Heart left ventricle (tissue), 16 donors: ENCODE measurements around the gene CDH13. TPM values are rescaled to one million over a fixed set of nuclear protein-coding genes. Genes with fewer than 3 reads are reported as not detected.
A peak's percentile ranks its signal among the peaks of the same experiment; 100 is the strongest.

Source experiments
- ATAC-seq, 4 donors: fragments of 200-7000 bp; cut with Tn5 transposase; one replicate each; pipeline ENCODE4 v1.9.1; 2020 to 2022; ENCODE audit warnings: moderate library complexity in 4 of 4, mild to moderate bottlenecking in 3 of 4, moderate number of reproducible peaks in 1 of 4
- DNase-seq, 5 donors: peaks; one replicate each; pipeline ENCODE4 v3.0.0-alpha.2; 2020
- H3K27ac ChIP-seq, 12 donors: fragments of 200-600 bp; sonication (generic) in 4 of 12; one replicate each; pipeline versions ENCODE4 v1.5.0 to v1.8.0; 2016 to 2022; ENCODE audit warnings: mild to moderate bottlenecking in 2 of 12
- H3K27me3 ChIP-seq, 9 donors: fragments of 200-600 bp; sonication (generic) in 2 of 9; one replicate each; pipeline versions ENCODE4 v1.5.1 to v1.8.0; 2016 to 2022; ENCODE audit warnings: mild to moderate bottlenecking in 3 of 9
- H3K36me3 ChIP-seq, 9 donors: fragments of 200-600 bp; sonication (generic) in 2 of 9; one replicate each; pipeline versions ENCODE4 v1.5.0 to v1.8.0; 2018 to 2022; ENCODE audit warnings: mild to moderate bottlenecking in 2 of 9
- H3K4me1 ChIP-seq, 12 donors: fragments of 200-600 bp; sonication (generic) in 4 of 12; one replicate each; pipeline versions ENCODE4 v1.5.0 to v1.8.0; 2016 to 2022; ENCODE audit warnings: mild to moderate bottlenecking in 3 of 12
- H3K4me3 ChIP-seq, 12 donors: fragments of 200-600 bp; sonication (generic) in 4 of 12; one replicate each; pipeline versions ENCODE4 v1.5.0 to v1.8.0; 2017 to 2022; ENCODE audit warnings: mild to moderate bottlenecking in 9 of 12, moderate library complexity in 4 of 12
- H3K9me3 ChIP-seq, 12 donors: fragments of 200-600 bp; sonication (generic) in 4 of 12; one replicate each; pipeline versions ENCODE4 v1.5.0 to v1.8.0; 2016 to 2022; ENCODE audit warnings: mild to moderate bottlenecking in 1 of 12
- CTCF ChIP-seq, 12 donors: fragments of 200-600 bp; sonication (generic) in 4 of 12; IDR thresholded peaks; one replicate each; pipeline versions ENCODE4 v1.5.0 to v1.8.0; 2018 to 2022; ENCODE audit warnings: antibody characterized with exemption in 12 of 12, mild to moderate bottlenecking in 5 of 12
- POLR2A ChIP-seq, 2 donors: fragments of 450-650 bp; IDR thresholded peaks; one replicate each; pipeline ENCODE4 v1.6.1; 2017; ENCODE audit warnings: antibody characterized with exemption in 2 of 2, mild to moderate bottlenecking in 2 of 2, moderate library complexity in 2 of 2
- WGBS, 4 donors: extraction: QIAGEN DNeasy Blood & Tissue Kit in 2 of 4; methylation state at CpG; one replicate each; pipeline versions ENCODE4 v1.1.5 to v1.1.7; 2013 to 2018; 5-methylcytosine and 5-hydroxymethylcytosine counted together
- intact Hi-C, 10 donors: fragments of 100-400 bp; cut with DNase I; formaldehyde crosslinking; loops; one replicate each; pipeline versions ENCODE4 v1.11.1 to v1.14.2; 2022
- polyA plus RNA-seq, 2 donors: library from polyadenylated mRNA; stranded (reverse); fragments of 200-250 nt; gene quantifications; one replicate each; pipeline ENCODE4 v1.2.3, GENCODE V29; 2013
- total RNA-seq, 9 donors: library from RNA; depleted of rRNA in 2 of 9; stranded (reverse); fragments of >200 nt in 2 of 9; fragmentation: NEBNext Ultra II Directional in 3 of 9; extraction: Animal tissue kit (Norgen Biotek cat#: 25700) in 3 of 9; gene quantifications; one replicate each; pipeline versions ENCODE4 v1.1.0 to v1.2.4, GENCODE V29; 2016 to 2023
- donor health status: ischemic (EF 13 %, LVEDD 7.1; RV severe dilation, severe dysfunction).
- donor health status: healthy with polysubstance abuse.
- donor health status: DM: no; HTN: yes; CAD: no.
- donor health status: DM: no; HTN: no; CAD: no.
- donor health status: ischemic (EF 25% LVEDD 6.9; RV normal size, moderate dysfunction).
- donor health status: ischemic (EF 25% LVEDD 5.7; RV mildly dilated, moderate dysfunction).
- donor health status: healthy.
- donor health status: DM: yes; HTN: yes; CAD: no.
- donor health status: ischemic (EF 35%, LVEDD 5.7; RV mildly dilated, moderate dysfunction).
- donor health status: nonischemic (EF 11% LVEDD 7.7; RV severe dilation, severe dysfunction).
- donor health status: DM: yes; HTN: yes; CAD: no.
- donor health status: PGD.
- donor health status: ischemic (EF 29% LVEDD 5.4; RV normal size, mild dysfunction).
- donor health status: nonischemic (EF 23%, LVEDD 6.1; RV moderate dilation, normal function).

Gene CDH13
- total and polyA plus RNA-seq, 11 donors, result 15.0 to 172 (median 137) TPM

DNA sequence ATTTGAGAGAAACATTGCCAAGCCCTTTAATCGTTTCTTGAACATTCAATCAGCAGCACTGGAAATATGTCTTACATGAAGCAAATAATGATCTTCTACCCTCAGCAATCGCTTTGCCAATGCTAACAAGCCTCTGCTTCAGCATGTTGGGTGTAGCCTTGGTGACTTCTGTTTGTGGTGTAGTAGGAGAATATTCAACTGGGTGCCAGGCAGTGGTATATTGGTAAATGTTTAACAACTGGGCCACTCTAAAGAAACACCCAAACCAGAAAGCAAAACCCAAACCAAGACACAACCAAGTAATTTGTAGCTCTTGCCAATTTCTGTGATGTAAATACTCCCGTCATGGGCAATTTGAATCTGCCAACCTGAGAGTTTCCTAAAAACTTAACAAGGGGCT lies 9.7 kb downstream of the CDH13 start:
- Histone ChIP-seq H3K36me3 (no peaks in the 10 kb centered on the region), H3K9me3 (no peaks in the 10 kb centered on the region), H3K4me3 (no peak overlapping the region), H3K27me3 (no peaks in the 10 kb centered on the region), H3K27ac (no peak overlapping the region), H3K4me1 (peaks cover 6 to 71% (median 43%) of the 10 kb centered on the region in 12 donors)
- intact Hi-C loops, result loop anchor here in 9 of 10 donors (5.0 to 10.0 kb wide), 10 partner anchors 61 to 1146 kb away; no protein-coding TSS in a partner anchor
- WGBS, 4 donors, result 84 to 90% (median 89%) methylated on average over 3 of the region's 3 CpGs
- DNase-seq, result no peak
- TF ChIP-seq POLR2A (IDR thresholded peaks at IDR 0.05) (no peak), CTCF (IDR thresholded peaks at IDR 0.05) (no peak)
- no peak for ATAC-seq

GRCh38 chr16:82636958-82637357 lies 10.2 kb downstream of the CDH13 start:
- Histone ChIP-seq H3K9me3 (no peaks in the 10 kb centered on the region), H3K27me3 (no peaks in the 10 kb centered on the region), H3K27ac (no peak overlapping the region), H3K4me3 (no peak overlapping the region), H3K4me1 (peaks cover 1 to 71% (median 40%) of the 10 kb centered on the region in 12 donors), H3K36me3 (no peaks in the 10 kb centered on the region)
- TF ChIP-seq CTCF (IDR thresholded peaks at IDR 0.05) (no peak), POLR2A (IDR thresholded peaks at IDR 0.05) (no peak)
- 65 to 87% (median 78%) methylated on average over 3 of the region's 3 CpGs for WGBS, 4 donors
- ATAC-seq (no peak), DNase-seq (no peak)
- intact Hi-C loops, result loop anchor here in 9 of 10 donors (5.0 to 10.0 kb wide), 10 partner anchors 60 to 1145 kb away; no protein-coding TSS in a partner anchor

DNA sequence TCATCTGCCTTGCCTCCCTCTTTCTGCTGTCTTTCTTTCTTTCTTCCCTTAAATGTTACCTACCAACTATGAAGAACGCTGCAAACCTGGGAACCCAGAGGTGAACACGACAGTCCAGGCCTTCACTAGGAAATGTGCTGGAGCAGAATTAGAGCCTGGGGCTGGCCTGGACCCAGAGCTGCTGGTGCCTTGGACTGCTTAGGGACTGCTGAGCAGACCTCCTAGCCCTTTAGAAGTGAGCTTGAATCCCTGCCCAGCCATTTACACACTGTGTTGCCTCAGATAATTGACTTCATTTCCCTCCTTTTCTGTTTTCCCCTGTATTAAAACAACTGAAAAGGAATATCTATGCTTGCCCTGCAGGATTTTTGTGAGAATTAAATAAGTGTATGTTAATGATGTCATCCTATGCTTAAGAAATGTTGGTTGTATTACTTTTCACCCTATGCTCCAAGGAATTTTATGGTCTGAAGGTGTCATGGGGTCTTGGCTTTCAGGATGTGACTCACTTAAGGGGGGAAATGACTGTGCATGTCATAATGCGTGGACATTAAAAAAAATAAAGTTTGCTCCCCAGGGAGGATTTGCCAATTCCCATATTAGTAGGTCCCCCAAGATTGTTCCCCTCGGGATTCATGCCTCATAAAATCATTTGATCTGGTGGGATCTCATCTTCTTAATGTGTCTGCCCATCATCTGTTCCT lies 11.5 kb downstream of the CDH13 start:
- Histone ChIP-seq H3K4me3 (no peak overlapping the region), H3K36me3 (no peaks in the 10 kb centered on the region), H3K27me3 (no peaks in the 10 kb centered on the region), H3K9me3 (no peaks in the 10 kb centered on the region), H3K27ac (peak overlapping the region in 11 of 12 donors; percentile 3 to 66 (median 46)), H3K4me1 (peaks cover 0 to 70% (median 40%) of the 10 kb centered on the region in 12 donors)
- intact Hi-C loops, result loop anchor here in 9 of 10 donors (2.0 to 10.0 kb wide), 11 partner anchors 59 to 1144 kb away; no protein-coding TSS in a partner anchor
- no peak for TF ChIP-seq POLR2A (IDR thresholded peaks at IDR 0.05)
- TF ChIP-seq CTCF (IDR thresholded peaks at IDR 0.05), result no peak
- ATAC-seq (peak in 3 of 4 donors; percentile 25 to 48 (median 31)), DNase-seq (no peak)
- WGBS, 4 donors, result 45 to 56% (median 54%) methylated on average over 4 of the region's 4 CpGs

DNA sequence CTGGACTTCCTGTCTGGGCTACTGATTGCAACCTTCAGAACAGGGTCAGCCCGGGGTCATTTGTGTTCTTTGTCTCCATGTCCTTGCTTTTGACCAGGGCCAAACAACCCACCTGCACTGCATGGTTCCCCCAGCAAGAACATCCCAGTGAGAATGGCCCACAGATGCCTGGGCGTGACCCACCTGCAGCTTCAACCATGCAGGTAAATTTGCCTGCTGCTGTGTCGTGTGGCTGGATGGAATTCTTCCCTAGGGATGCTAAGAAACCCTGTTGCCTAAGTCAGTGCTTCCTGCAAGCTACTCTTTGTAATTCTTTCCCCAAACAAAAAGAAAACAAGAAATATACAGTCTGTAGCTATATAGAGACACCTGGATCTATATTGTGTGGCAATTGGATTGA lies 12.5 kb downstream of the CDH13 start:
- no peaks in the 10 kb centered on the region for H3K27me3 ChIP-seq
- peak overlapping the region in 3 of 12 donors; percentile 1 to 62 (median 40) for H3K27ac ChIP-seq
- no peak for ATAC-seq
- no peaks in the 10 kb centered on the region for H3K9me3 ChIP-seq
- TF ChIP-seq POLR2A (IDR thresholded peaks at IDR 0.05) (no peak), CTCF (IDR thresholded peaks at IDR 0.05) (no peak)
- intact Hi-C loops, result loop anchor here in 9 of 10 donors (2.0 to 10.0 kb wide), 11 partner anchors 58 to 1143 kb away; no protein-coding TSS in a partner anchor
- DNase-seq, result no peak
- H3K36me3 ChIP-seq, result no peaks in the 10 kb centered on the region
- peaks cover 0 to 64% (median 32%) of the 10 kb centered on the region in 12 donors for H3K4me1 ChIP-seq
- H3K4me3 ChIP-seq, result no peak overlapping the region
- 66 to 78% (median 73%) methylated on average over 3 of the region's 3 CpGs for WGBS, 4 donors
